Endothelial cell (in vitro differentiated cells): ENCODE results near the gene CYP4A11. TPM values are rescaled to one million over a fixed set of nuclear protein-coding genes. Genes with fewer than 3 reads are reported as not detected.
"Not testable (repeated sequence)": the region's sequence is repeated elsewhere in the genome, so short reads cannot be mapped to it uniquely, and the experiment has no call there.

Experiments used
- DNase-seq: peaks from one replicate; pipeline ENCODE4 v3.0.0; 2021; ENCODE audit warnings: low spot score
- H3K27ac Mint-ChIP-seq: one replicate; pipeline ENCODE4 v1.8.0; 2021; ENCODE audit warnings: mixed read lengths, inconsistent platforms; ENCODE audit not compliant: unreplicated experiment
- H3K27me3 Mint-ChIP-seq: one replicate; pipeline ENCODE4 v1.8.0; 2021; ENCODE audit warnings: mild to moderate bottlenecking, moderate library complexity, mixed read lengths, inconsistent platforms; ENCODE audit not compliant: unreplicated experiment
- H3K36me3 Mint-ChIP-seq: one replicate; pipeline ENCODE4 v1.8.0; 2021; ENCODE audit warnings: mild to moderate bottlenecking, low read depth, mixed read lengths, inconsistent platforms; ENCODE audit not compliant: unreplicated experiment
- H3K4me1 Mint-ChIP-seq: one replicate; pipeline ENCODE4 v1.8.0; 2021; ENCODE audit warnings: mild to moderate bottlenecking, mixed read lengths, inconsistent platforms; ENCODE audit not compliant: unreplicated experiment
- H3K4me3 Mint-ChIP-seq: one replicate; pipeline ENCODE4 v1.8.0; 2021; ENCODE audit warnings: mild to moderate bottlenecking, mixed read lengths, inconsistent platforms; ENCODE audit not compliant: unreplicated experiment
- H3K9me3 Mint-ChIP-seq: one replicate; pipeline ENCODE4 v1.8.0; 2021; ENCODE audit warnings: mixed read lengths, inconsistent platforms; ENCODE audit not compliant: unreplicated experiment
- total RNA-seq: library from RNA; stranded (reverse); fragmentation: NEBNext Ultra II Directional; extraction: Animal tissue kit (Norgen Biotek cat#: 25700); gene quantifications from one replicate; pipeline ENCODE4 v1.2.1, GENCODE V29; 2021; ENCODE audit not compliant: unreplicated experiment
- TF ChIP-seq, protein P1 (sequence below): fragments of 200-600 bp; sonication (generic); IDR thresholded peaks from one replicate; pipeline ENCODE4 v1.5.0; 2021; ENCODE audit warnings: antibody characterized with exemption; ENCODE audit not compliant: unreplicated experiment

The CYP4A11 gene
- total RNA-seq, 1 donor from 2014 or later, result not detected

GRCh38 chr1:46931151-46931550 is 10.1 kb downstream of the CYP4A11 start:
- no peak for DNase-seq
- no peak overlapping the region for H3K4me3 Mint-ChIP-seq
- no peak overlapping the region for H3K27ac Mint-ChIP-seq
- H3K4me1 Mint-ChIP-seq, result peaks cover 9% of the 10 kb centered on the region
- H3K27me3 Mint-ChIP-seq, result peaks cover 1% of the 10 kb centered on the region
- no peaks in the 10 kb centered on the region for H3K36me3 Mint-ChIP-seq
- TF ChIP-seq, protein P1, sequence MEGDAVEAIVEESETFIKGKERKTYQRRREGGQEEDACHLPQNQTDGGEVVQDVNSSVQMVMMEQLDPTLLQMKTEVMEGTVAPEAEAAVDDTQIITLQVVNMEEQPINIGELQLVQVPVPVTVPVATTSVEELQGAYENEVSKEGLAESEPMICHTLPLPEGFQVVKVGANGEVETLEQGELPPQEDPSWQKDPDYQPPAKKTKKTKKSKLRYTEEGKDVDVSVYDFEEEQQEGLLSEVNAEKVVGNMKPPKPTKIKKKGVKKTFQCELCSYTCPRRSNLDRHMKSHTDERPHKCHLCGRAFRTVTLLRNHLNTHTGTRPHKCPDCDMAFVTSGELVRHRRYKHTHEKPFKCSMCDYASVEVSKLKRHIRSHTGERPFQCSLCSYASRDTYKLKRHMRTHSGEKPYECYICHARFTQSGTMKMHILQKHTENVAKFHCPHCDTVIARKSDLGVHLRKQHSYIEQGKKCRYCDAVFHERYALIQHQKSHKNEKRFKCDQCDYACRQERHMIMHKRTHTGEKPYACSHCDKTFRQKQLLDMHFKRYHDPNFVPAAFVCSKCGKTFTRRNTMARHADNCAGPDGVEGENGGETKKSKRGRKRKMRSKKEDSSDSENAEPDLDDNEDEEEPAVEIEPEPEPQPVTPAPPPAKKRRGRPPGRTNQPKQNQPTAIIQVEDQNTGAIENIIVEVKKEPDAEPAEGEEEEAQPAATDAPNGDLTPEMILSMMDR, result no peak
- no peaks in the 10 kb centered on the region for H3K9me3 Mint-ChIP-seq

- H3K36me3 Mint-ChIP-seq, result no peaks in the 10 kb centered on the region
- TF ChIP-seq, protein P1, result no peak
- H3K9me3 Mint-ChIP-seq, result peaks cover 6% of the 10 kb centered on the region
- peaks cover 6% of the 10 kb centered on the region for H3K4me1 Mint-ChIP-seq
- H3K27me3 Mint-ChIP-seq, result peaks cover 5% of the 10 kb centered on the region
- no peak overlapping the region for H3K27ac Mint-ChIP-seq
- no peak overlapping the region for H3K4me3 Mint-ChIP-seq
- DNase-seq, result no peak
These were observed 13.9 kb downstream of the CYP4A11 start for GRCh38 chr1:46927249-46927835.

GRCh38 chr1:46910790-46911189 is 30.5 kb downstream of the CYP4A11 start:
- TF ChIP-seq, protein P1, result no peak
- H3K27me3 Mint-ChIP-seq, result peaks cover 2% of the 10 kb centered on the region
- no peak overlapping the region for H3K27ac Mint-ChIP-seq
- no peak for DNase-seq
- peaks cover 9% of the 10 kb centered on the region for H3K9me3 Mint-ChIP-seq
- H3K4me1 Mint-ChIP-seq, result peaks cover 3% of the 10 kb centered on the region
- H3K4me3 Mint-ChIP-seq, result no peak overlapping the region
- H3K36me3 Mint-ChIP-seq, result peaks cover 13% of the 10 kb centered on the region

DNA sequence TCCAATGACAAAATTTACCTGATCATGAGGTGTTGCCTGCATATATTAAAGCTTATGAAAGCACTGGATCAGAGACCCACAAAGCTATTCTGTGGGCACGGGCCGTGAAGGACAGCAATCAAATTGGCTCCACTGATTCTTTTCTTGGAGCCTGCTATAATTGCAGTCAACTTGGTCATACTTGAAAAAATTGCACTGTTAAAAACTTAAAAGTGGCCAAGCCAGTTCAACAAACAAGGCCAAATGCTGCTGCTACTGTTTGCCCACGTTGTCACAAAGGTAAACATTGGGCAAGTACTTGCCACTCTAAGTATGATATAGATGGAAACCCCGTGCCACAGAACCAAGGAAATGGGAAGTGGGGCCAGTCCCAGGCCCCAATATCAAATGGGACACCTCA is 37.8 kb downstream of the CYP4A11 start:
- no peaks in the 10 kb centered on the region for H3K4me1 Mint-ChIP-seq
- H3K27ac Mint-ChIP-seq, result no peak overlapping the region
- no peaks in the 10 kb centered on the region for H3K27me3 Mint-ChIP-seq
- peaks cover 22% of the 10 kb centered on the region for H3K9me3 Mint-ChIP-seq
- H3K4me3 Mint-ChIP-seq, result no peak overlapping the region
- TF ChIP-seq, protein P1, result no peak
- no peak for DNase-seq
- peaks cover 28% of the 10 kb centered on the region for H3K36me3 Mint-ChIP-seq

GRCh38 chr1:46900401-46900800 is 40.9 kb downstream of the CYP4A11 start:
- H3K27me3 Mint-ChIP-seq, result peaks cover 2% of the 10 kb centered on the region
- no peak overlapping the region for H3K27ac Mint-ChIP-seq
- H3K4me3 Mint-ChIP-seq, result no peak overlapping the region
- H3K9me3 Mint-ChIP-seq, result peaks cover 14% of the 10 kb centered on the region
- peaks cover 2% of the 10 kb centered on the region for H3K4me1 Mint-ChIP-seq
- TF ChIP-seq, protein P1, result no peak
- DNase-seq, result no peak
- peaks cover 16% of the 10 kb centered on the region for H3K36me3 Mint-ChIP-seq

GRCh38 chr1:46881656-46882055 is 59.6 kb downstream of the CYP4A11 start:
- H3K36me3 Mint-ChIP-seq, H3K9me3 Mint-ChIP-seq, H3K27ac Mint-ChIP-seq, H3K4me3 Mint-ChIP-seq, DNase-seq, H3K27me3 Mint-ChIP-seq, H3K4me1 Mint-ChIP-seq: not testable (repeated sequence)
